DMS79 treated with DMSO at 0.1 percent for 48 hours (cell line): ENCODE results near the gene TBC1D19.
"Not testable (repeated sequence)": the region's sequence is repeated elsewhere in the genome, so short reads cannot be mapped to it uniquely, and the experiment has no call there.

ENCODE experiments used
- DNase-seq: peaks from one replicate; lab custom pipeline; 2025; lab: John Stamatoyannopoulos, UW

The TBC1D19 gene

DNA sequence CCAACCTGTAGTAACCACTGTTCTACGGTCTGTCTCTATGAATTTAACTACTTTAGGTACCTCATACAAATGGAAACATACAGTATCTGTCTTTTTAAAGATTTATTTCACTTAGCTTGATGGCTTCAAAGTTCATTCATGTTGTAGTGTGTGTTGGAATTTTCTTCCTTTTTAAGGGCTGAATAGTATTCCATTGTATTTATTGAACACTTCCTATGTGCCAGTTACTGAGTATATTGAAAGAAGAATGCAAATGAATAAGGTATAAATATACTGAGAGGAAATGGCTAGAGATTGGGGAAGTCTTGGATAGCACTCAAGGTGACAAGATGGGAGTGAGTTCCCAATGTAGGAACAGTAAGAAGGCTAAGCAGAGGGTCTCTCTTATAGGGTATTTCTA lies 17.3 kb downstream of the TBC1D19 start:
- no peak for DNase-seq

DNA sequence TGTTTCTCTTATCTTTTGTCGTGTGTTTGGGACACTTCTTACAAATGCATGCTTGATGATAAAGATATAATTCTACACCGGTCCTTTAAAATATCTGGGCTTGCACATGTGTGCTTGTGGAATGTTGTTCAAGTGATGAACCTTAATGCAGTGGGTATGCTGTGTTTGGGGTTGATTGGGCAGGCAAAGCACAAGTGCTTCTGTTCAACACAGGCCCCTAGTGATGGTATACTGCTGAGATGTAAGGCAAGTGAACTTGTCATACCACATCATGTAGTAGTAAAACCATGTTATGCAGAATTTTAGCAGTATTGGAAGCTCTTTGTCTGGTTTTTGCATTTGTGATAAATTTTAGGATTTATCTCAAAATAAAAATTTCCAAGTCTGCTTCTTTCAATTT lies 23.9 kb downstream of the TBC1D19 start:
- DNase-seq, result no peak

DNA sequence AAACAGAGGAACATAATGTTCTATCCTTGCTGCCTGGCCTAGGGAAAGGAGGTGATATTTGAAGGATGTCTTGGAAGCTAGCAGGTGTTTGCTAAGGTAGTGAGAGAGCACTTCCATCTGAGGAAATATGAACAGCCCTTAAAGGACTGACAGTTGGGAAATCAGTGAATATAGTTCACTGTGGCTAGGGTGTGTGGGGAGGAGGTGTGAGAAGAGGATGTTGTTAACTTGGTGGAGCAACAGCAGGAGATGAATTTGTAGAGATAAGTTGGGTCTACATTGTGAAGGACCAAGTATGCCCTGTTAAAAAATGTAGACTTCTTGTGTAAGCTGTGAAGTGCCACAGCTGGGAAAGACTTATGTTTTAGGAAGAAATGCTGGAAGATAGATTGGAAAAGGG lies 25.5 kb downstream of the TBC1D19 start:
- DNase-seq, result no peak

DNA sequence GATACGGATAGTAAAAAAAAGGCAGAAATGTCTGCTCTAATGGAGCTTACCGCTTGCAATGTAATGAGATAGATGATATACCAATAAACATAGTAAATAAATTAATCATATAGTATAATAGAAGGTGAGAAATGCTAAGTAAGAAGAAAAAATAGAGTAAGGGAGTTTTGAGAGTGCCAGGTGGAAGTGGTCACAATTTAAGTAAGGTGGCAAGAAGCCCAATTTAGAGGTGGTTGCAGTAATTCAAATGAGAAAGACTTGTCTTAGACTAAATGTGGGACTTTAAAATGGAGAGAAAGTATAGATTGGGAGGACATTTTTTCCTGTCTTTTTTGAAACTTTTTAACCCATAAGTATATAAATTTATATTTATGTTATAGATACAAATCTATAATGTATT lies 26.0 kb downstream of the TBC1D19 start:
- no peak for DNase-seq

DNA sequence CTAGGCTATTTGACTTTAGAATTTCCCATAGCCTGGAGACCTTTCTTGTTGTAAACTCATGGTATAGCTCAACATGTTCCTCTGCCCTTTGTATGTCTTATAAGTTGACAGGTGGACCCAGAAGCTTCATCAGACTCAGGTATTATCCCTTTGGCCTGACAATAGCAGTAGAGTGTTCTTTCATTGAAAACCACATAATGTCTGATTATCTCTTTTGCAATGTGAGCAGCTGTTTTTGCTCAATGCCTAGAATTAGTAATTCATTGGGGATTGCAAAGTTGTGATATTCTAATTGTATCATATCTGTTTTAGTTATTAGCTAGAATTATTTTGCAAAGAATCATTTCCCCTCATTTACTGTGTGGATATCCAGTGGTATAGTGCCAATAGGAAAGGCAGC lies 27.5 kb downstream of the TBC1D19 start:
- no peak for DNase-seq

DNA sequence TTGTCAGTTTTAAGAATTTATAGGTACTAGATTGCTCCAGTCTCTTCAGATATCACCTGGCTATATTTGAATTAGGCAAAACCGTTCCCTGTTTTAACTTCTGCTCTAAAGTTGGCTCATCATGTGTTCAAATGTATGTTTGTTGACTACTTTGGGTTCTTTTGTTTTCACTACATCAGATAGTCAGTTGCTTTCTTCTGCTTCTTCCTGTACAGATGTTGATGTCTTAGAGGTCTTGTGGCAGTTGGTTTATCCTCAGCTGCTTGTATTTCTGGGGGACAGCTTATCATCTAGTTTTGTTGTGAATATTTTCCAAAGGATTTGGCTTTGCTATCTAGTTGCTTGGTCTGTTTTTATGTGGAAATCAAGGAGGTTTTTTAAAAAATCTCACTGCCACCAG lies 28.0 kb downstream of the TBC1D19 start:
- DNase-seq, result no peak

DNA sequence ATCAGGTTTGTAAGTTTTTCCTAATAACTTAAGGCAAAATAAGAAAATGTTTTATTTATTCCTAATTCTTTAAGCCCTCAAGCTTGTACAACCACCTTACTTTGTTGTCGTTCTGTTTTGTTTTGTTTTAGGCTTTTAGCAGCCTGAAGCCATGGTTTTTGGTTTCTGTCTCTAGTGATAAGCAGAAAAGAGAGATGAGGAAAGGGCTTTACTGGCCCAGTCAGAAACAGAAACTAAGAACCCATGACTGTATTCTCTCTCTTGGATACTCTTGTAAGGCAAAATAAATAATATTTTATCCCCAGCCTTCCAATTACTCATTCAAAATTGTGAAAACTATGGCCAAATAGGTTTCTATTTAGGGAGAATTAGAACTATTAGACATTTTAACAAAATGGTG lies 29.4 kb downstream of the TBC1D19 start:
- no peak for DNase-seq

DNA sequence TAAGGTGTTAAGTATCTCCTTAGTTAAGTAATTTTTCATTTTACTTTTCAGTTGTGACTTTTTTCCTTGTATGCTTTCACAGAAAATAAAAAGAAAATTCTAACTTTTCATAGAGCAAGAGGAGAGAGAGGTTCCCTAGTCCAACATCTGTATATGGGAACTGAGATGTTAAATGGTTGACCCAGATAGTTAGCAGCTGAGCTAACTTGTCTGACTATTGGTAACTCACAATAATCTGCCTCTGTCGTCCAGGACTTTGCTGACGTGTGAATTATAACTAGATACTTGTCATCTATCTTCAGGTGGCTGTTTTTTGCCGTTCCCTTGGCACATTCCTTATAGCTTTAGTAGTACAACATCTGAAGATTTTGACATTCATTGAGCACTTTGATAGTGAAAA lies 29.9 kb downstream of the TBC1D19 start:
- no peak for DNase-seq

DNA sequence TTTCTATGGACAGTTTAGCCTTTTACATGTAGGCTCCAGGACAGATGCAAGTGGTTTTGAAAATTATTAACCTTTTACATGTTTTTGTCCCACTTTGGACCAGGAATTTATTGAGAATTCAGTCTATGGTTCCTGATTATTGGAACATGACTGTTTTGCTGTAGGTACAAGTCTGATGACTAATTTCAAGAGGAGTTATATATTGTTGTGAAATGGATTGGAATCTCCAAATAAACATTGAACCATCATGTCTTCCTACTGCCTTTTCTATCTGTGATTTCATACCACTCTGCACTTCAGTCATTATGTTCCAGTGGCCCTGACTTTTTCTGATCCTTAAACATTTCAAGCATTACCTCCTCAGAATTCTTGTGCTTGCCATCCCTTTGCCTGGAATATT lies 35.9 kb downstream of the TBC1D19 start:
- DNase-seq, result no peak

DNA sequence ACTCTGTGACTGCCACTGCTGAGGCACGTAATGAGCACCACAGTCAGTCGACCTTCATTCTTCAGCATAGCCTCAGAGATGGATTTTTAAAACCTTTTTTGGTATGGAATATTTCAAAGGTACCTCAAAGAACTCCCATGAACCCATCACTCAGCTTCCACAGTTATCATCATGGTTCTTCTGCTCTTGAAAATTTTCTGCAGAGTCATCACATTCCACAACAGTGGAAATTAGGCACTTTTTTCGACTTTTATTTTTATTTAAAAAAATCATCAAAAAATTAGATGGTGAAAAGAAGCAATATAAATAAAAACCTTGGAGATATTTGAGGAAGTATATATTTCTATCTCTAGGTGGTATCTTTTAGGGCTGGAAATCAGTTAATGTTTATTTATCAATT lies 37.5 kb downstream of the TBC1D19 start:
- no peak for DNase-seq

DNA sequence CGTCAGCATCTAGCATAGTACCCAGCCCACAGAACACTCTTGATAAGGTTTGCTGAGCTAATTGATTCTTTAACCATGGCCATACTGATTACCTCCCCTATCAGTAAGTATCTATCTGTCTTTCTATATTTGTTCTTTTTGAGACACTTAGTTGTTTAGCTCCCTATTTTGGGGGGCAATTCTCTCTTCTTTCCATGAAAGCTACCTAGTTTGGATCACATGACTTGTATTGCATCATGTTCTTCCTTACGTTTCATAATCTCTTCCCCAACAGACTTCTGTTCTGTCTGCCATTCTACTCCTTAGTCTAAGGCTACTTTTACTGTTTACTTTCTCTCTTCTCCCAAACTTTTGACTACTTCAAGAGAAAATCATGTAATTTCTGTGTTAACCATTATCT lies 39.0 kb downstream of the TBC1D19 start:
- no peak for DNase-seq

DNA sequence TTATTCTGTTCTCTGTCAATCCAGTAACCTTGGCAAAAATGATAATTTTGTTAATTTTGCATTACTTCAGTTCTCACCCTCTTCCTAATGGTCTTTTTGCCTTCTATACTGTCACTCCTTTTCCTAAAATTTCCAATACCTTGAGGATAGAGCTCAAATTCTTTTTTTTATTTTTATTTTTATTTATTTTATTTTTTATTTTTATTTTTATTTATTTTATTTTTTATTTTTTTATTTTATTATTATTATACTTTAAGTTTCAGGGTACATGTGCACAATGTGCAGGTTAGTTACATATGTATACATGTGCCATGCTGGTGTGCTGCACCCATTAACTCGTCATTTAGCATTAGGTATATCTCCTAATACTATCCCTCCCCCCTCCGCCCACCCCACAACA lies 42.8 kb downstream of the TBC1D19 start:
- not testable (repeated sequence) for DNase-seq

DNA sequence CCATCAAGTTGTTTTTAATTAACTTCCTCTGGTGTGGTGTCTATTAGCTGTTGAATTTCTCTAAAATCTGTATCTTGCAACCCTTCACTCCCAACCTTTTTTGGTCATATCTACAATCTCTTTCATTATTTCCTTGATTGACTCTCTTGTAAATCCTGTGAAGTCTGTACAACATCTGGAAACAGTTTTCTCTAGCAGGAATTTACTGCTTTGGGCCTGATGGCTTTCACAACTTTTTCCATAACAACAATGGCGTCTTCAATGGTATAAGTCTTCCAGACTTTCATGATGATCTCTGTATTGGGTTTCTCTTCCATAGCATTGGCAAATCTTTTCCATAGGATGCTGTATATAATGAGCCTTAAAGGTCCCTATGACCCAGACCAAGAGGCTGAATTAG lies 49.0 kb downstream of the TBC1D19 start:
- no peak for DNase-seq

DNA sequence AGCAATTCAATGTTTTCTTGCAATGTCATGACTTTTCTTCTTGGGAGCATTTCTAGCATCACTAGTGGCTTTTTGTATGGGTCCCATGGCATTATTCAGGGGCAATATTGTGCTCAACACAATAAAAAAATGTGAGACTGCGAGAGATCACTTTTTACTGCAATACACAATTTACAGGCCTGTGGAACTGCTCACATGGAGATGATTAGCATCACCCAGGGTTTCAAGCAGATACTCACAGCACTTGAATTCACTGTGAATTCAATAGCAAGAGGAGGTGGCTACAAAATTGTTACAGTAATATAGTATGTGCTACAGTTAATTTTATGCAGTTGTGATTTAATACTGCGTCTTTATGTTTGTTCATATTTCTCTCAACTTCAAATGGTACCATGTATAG lies 50.4 kb downstream of the TBC1D19 start:
- DNase-seq, result no peak

DNA sequence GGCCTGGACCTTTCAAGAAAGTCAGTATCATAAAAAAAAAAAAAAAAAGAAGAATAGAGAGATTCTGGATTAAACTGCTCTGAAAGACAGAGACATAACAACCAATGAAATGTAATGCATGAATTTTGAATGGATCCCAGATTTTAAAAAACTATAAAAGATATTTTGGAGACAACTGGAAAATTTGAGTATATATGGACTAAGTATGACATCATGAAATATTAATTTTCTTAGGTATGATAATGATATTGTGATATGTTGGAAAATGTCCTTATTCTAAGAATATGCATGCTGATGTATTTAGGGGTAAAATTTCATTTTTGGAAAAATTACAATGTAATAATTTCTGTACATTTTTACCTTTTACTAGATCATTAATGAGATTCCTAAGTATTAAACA lies 52.6 kb downstream of the TBC1D19 start:
- no peak for DNase-seq

DNA sequence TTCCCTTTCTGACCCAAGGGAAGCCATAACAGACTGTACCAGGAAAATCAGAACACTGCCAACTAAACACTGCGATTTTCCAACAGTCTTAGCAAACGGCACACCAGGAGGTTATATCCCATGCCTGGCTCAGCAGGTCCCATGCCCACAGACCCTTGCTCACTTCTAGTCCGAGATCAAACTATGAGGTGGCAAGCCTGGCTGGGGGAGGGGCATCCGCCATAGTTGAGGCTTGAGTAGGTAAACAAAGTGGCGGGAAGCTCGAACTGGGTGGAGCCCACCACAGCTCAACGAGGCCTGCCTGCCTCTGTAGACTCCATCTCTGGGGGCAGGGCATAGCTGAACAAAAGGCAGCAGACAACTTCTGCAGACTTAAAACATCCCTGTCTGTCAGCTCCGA lies 56.8 kb downstream of the TBC1D19 start:
- DNase-seq, result not testable (repeated sequence)

DNA sequence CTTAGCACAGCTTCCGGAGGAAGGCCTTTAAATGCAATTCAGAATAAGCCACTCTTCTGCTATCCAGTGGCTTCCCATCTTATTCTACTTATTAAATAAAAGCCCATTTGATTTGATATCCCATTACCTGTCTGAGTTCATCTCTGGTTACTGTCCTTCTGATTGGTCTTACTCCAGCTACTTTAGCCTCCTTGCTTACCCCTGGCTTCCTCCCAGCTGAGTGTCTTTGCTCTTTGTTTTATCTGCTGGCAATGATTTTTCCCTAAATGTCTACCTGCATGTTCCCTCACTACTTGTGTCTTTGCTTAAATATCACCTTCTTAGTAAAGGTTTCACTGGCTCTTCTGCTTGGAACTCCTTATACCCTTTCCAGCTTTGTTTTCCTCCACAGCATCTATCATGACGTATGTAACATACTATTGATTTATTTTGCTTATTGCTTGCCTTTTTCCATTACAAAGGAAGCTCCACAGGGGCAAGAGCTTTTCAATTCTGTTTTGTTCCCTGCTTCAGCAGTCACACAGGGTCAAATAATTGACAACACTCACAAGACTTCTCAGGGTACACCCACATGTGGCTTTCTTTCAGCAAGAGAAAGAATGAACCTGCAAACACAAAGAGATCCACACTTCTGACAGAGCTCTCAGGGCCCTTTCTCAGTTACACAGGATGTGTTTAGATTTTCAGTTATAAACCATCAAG lies 63.8 kb downstream of the TBC1D19 start:
- DNase-seq, result no peak

DNA sequence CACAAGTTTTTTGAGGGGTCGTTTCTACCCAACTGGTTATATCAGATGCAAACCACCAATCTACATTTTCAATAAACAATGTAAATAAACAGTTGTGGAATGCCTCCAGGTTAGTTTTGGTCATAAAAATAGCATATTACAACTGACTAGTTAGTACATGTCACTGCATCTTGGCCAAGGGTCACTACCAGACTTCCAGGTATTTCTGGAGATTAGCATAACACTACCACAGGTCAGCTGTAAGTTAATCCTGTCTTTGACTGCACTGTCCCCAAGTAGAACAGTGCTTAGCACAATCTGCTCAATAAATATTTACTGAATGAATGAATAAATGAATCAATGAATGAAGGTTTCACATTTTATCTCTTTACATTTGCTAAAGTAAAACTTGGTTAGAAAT lies 64.4 kb downstream of the TBC1D19 start:
- no peak for DNase-seq

DNA sequence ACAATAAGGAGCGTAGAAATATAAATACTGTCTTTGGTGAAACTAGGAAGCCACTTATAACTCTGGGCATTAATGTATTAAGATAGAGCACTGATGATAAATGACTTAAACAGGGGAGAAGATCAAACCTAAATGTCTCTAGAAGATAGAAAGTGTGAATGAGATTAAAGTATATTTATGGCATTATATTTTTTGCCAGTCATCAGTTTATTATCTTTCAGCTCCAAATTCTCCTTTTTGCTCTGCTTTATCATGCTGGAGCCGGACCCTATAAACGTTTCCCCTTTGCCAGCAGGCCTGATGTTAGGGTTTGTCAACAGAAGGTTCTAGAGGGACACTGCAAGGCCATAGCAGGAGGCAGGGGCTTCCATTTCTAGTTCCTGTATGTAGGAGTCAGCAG lies 76.4 kb downstream of the TBC1D19 start:
- no peak for DNase-seq

DNA sequence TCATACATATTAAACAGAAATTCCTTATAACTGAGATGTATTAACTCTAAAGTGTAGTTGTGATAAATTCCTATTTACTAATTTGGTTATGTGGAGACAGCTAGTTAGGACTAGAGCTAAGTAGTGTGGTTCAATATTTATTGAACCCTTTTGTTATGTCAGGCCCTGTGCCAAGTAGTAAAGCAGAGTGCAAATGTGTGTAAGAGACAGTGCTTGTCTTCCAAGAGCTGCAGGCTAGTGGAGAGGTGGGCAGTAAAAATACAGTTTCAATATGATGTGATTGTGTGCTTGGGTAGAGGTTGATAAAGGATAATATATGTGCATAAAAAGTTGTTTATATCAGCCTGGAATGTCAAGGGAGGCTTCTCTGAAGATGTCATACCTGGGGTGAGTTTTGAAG lies 80.0 kb downstream of the TBC1D19 start:
- DNase-seq, result no peak

DNA sequence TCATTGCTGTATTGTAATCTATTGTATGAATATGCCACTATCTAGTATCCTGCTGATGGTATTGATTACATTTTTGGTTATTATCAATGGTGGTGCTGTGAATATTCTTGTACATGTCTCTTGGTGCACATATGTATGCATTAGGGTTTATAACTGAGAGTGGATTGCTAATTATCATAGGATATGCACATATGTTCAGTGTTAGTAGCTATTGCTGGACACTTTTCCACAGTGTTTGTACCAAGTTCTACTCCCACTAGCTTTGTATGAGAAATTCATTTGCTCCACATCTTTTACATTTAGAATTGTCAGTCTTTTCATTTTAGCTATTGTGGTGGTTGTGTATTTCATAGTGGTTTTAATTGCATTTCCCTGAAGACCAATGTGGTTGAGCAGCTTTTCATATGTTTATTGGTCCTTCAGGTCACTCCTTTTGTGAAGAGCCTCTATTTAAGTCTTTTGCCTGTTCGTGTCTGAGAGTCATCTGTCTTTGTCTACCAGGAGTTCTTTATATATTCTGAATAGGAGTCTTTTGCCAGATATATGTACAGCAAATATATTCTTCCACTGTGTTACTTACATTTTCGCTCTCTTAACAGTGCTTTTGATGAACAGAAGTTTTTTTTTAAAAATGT lies 87.1 kb downstream of the TBC1D19 start:
- peak; percentile 5 for DNase-seq

DNA sequence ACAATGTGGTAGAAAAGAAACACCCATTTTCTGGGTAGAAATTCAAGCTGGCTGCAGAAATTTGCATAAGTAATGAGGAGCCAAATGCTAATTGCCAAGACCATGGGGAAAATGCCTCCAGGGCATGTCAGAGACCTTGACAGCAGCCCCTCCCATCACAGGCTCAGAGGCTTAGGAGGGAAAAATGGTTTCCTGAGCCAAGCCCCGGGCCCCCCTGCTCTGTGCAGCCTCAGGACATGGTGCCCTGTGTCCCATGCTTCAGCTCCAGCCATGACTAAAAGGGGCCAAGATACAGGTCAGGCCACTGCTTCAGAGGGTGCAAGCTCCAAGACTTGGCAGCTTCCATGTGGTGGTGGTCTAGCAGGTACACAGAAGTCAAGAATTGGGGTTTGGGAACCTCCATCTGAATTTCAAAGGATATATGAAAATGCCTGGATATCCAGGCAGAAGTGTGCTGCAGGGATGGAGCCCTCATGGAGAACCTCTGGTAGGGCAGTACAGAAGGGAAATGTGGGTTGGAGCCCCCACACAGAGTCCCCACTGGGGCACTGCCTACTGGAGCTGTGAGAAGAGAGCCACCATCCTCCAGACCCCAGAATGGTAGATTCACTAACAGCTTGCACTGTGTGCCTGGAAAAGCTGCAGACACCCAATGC lies 95.3 kb downstream of the TBC1D19 start:
- DNase-seq, result not testable (repeated sequence)

DNA sequence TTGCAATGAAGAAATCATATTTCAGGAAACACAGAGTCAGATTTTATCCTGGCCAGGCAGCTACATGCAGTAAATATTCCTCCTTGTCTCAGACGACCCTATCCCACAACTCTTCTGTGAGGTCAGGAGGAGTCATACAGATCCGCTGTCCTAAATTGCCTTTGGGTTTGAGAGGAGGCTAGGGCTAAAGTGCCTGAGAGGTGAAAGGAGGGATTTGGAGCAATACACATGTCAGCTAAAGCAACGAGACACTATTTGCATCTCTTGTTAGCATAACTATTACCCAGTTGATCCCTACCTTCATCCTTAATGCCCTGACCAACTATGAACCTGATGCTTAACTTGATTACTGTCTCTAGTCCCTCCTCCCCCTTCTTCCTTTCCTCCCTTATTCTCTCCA lies 98.6 kb downstream of the TBC1D19 start:
- no peak for DNase-seq

DNA sequence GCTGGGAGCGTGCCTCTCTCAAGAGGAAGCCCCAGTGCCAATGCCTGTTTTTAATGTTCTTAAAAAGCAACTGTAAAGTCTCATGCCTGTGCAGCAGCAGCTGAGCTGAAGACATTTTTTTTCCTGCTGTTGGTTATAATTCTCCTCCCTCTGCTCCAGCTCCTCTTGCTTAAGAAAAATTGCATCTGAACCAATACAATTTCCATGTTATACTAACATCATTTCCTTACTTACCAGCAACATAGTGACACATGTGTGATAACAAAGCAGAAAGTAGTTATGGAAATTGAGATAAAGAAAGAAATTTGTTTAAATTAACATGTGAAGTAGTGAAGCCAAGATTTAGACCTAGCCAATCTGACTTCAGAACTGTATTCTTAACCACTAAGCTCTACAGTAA lies 101.4 kb downstream of the TBC1D19 start:
- DNase-seq, result no peak
